HepG2 (cell line): ENCODE measurements around the gene GLB1L3. TPM values are rescaled to one million over a fixed set of nuclear protein-coding genes. Genes with fewer than 3 reads are reported as not detected.

Experiments used
- ATAC-seq: fragments of 200-7000 bp; cut with Tn5 transposase; 3 replicates; pipeline ENCODE4 v1.9.1; 2020; ENCODE audit warnings: mild to moderate bottlenecking, moderate library complexity
- BruUV-seq: library from RNA; stranded (reverse); fragments of 400-500 nt; replicated peaks from 2 replicates; lab custom pipeline; 2021; lab: Mats Ljungman, UMichigan
- CTCF ChIA-PET: fragments of 300-600 bp; formaldehyde crosslinking; extraction: SDS; loops from one replicate; lab custom pipeline; 2021; ENCODE audit warnings: low total read pairs, inconsistent platforms, low intra/inter-chr PET ratio; lab: Yijun Ruan, JAX
- POLR2A ChIA-PET: fragments of 350-600 bp; sonication (Branson Sonifier 250); formaldehyde crosslinking; loops from one replicate; lab custom pipeline; 2020; ENCODE audit warnings: antibody characterized with exemption, inconsistent platforms; lab: Yijun Ruan, JAX
- DNase-seq: peaks from one replicate; pipeline ENCODE4 v3.0.0-alpha.2; 2015; ENCODE audit warnings: low spot score
- FAIRE-seq: peaks from 3 replicates; lab custom pipeline; 2011; peaks lifted over from hg19 to GRCh38; lab: Jason Lieb, UNC
- H2AFZ ChIP-seq: one replicate; pipeline ENCODE4 v1.6.1; 2011; ENCODE audit warnings: low read length, inconsistent platforms
- H3K27ac ChIP-seq: fragments of 300-600 bp; 3 replicates; pipeline ENCODE4 v1.8.0; 2011; ENCODE audit warnings: mixed run types, mild to moderate bottlenecking, mixed read lengths, low read length, inconsistent platforms; ENCODE audit not compliant: insufficient read depth; ENCODE audit errors: extremely low read length
- H3K27me3 ChIP-seq, 2 experiments: fragments of 200-600 bp in 1 of 2; 2 replicates in 1 of 2; 3 replicates in 1 of 2; pipeline versions ENCODE4 v1.6.0 to v1.8.0; 2011; ENCODE audit warnings: low read length in 2 of 2, mild to moderate bottlenecking in 2 of 2, moderate library complexity in 2 of 2, inconsistent platforms in 1 of 2; ENCODE audit not compliant: insufficient read depth in 2 of 2, control insufficient read depth in 1 of 2
- H3K36me3 ChIP-seq, 2 experiments: fragments of 200-600 bp in 1 of 2; replicated peaks in 1 of 2; 2 replicates in 1 of 2; 3 replicates in 1 of 2; pipeline versions ENCODE4 v1.5.1 to v1.8.0; 2011; ENCODE audit warnings: low read length in 2 of 2, inconsistent platforms in 1 of 2; ENCODE audit not compliant: insufficient read depth in 2 of 2, control insufficient read depth in 1 of 2
- H3K4me1 ChIP-seq: 2 replicates; pipeline ENCODE4 v1.5.1; 2012; ENCODE audit warnings: low read length, inconsistent platforms; ENCODE audit not compliant: insufficient read depth
- H3K4me2 ChIP-seq: 2 replicates; pipeline ENCODE4 v1.6.0; 2011; ENCODE audit warnings: low read depth, low read length, inconsistent platforms
- H3K4me3 ChIP-seq, 3 experiments: fragments of 200-600 bp in 1 of 3; sonication (generic), shearing (Covaris generic) in 1 of 3; replicated peaks in 1 of 3; 2 replicates each; pipeline ENCODE4 v1.5.1; 2011 to 2016; ENCODE audit warnings: low read length in 3 of 3, inconsistent platforms in 2 of 3, low read depth in 2 of 3, mild to moderate bottlenecking in 2 of 3, control low read depth in 1 of 3, mixed read lengths in 1 of 3; ENCODE audit not compliant: insufficient read depth in 1 of 3
- H3K79me2 ChIP-seq: one replicate; pipeline ENCODE4 v1.6.1; 2011; ENCODE audit warnings: low read length, inconsistent platforms; ENCODE audit not compliant: insufficient read depth
- H3K9ac ChIP-seq: 2 replicates; pipeline ENCODE4 v1.6.0; 2011; ENCODE audit warnings: mild to moderate bottlenecking, low read depth, low read length, inconsistent platforms; ENCODE audit not compliant: insufficient read depth
- H3K9me3 ChIP-seq: 2 replicates; pipeline ENCODE4 v1.5.1; 2012; ENCODE audit warnings: mild to moderate bottlenecking, low read length
- H4K20me1 ChIP-seq: 2 replicates; pipeline ENCODE4 v1.6.0; 2011; ENCODE audit warnings: inconsistent platforms, mild to moderate bottlenecking, low read length, moderate library complexity; ENCODE audit not compliant: insufficient read depth
- ARNT ChIP-seq: fragments of 450-650 bp; IDR thresholded peaks from 2 replicates; pipeline ENCODE4 v1.6.1; 2017
- HNF4G ChIP-seq, 2 experiments: sonication (generic) in 1 of 2; formaldehyde crosslinking in 1 of 2; IDR thresholded peaks; 2 replicates each; pipeline versions ENCODE4 v1.4.0 to v1.6.1; 2011 to 2020; ENCODE audit warnings: borderline replicate concordance in 2 of 2, low read depth in 2 of 2, mild to moderate bottlenecking in 2 of 2, low read length in 1 of 2, missing genetic modification reagents in 1 of 2, moderate library complexity in 1 of 2
- NFIB ChIP-seq: sonication (generic); formaldehyde crosslinking; IDR thresholded peaks from 2 replicates; pipeline ENCODE4 v1.9.0; 2021; ENCODE audit warnings: missing genetic modification reagents, mild to moderate bottlenecking, borderline replicate concordance
- NRL ChIP-seq: sonication (generic); formaldehyde crosslinking; IDR thresholded peaks from 2 replicates; pipeline ENCODE4 v1.5.0; 2020; ENCODE audit warnings: missing genetic modification reagents, mild to moderate bottlenecking, moderate library complexity, borderline replicate concordance
- SIX1 ChIP-seq: sonication (generic); formaldehyde crosslinking; IDR thresholded peaks from 2 replicates; pipeline ENCODE4 v1.4.0; 2020; ENCODE audit warnings: missing genetic modification reagents, borderline replicate concordance
- SP2 ChIP-seq: sonication (generic); formaldehyde crosslinking; IDR thresholded peaks from 2 replicates; pipeline ENCODE4 v1.5.1; 2020; ENCODE audit warnings: mild to moderate bottlenecking, missing genetic modification reagents
- ZNF446 ChIP-seq: sonication (generic); formaldehyde crosslinking; IDR thresholded peaks from 2 replicates; pipeline ENCODE4 v1.5.0; 2020; ENCODE audit warnings: mild to moderate bottlenecking, missing genetic modification reagents
- ZNF691 ChIP-seq: sonication (generic); formaldehyde crosslinking; IDR thresholded peaks from 2 replicates; pipeline ENCODE4 v1.4.0; 2020; ENCODE audit warnings: missing genetic modification reagents, low read depth, mild to moderate bottlenecking, borderline replicate concordance
- ZSCAN31 ChIP-seq: sonication (generic); formaldehyde crosslinking; IDR thresholded peaks from 2 replicates; pipeline ENCODE4 v1.5.0; 2020; ENCODE audit warnings: low read depth, mild to moderate bottlenecking, missing genetic modification reagents
- whole genome bisulfite sequencing: methylation state at CpG from one replicate; pipeline ENCODE4 v1.1.6; 2017; ENCODE audit warnings: low lambda C conversion rate; 5-methylcytosine and 5-hydroxymethylcytosine counted together
- in situ Hi-C: cut with HindIII; loops from 2 replicates; pipeline ENCODE4 v1.10.0; 2017; ENCODE audit warnings: low pct_unique_long_range_greater_than_20kb; ENCODE audit not compliant: extremely low pct_ligation_motif_present
- intact Hi-C: fragments of 100-400 bp; cut with micrococcal nuclease; formaldehyde crosslinking; loops from one replicate; pipeline ENCODE4 v1.10.0; 2022; ENCODE audit not compliant: unreplicated experiment
- polyA plus RNA-seq, 8 experiments: library from polyadenylated mRNA; depleted of rRNA in 3 of 8; stranded (reverse) in 7 of 8; unstranded in 1 of 8; fragments of >200 nt; fragmentation: Illumina TruSeq in 4 of 8; extraction: Trizol in 4 of 8; gene quantifications; 2 replicates each; pipeline versions ENCODE4 v1.2.1 to v1.2.3, GENCODE V29; 2011 to 2016; ENCODE audit warnings: low read depth in 4 of 8, missing spikeins in 1 of 8, mixed read lengths in 1 of 8; ENCODE audit not compliant: insufficient read depth in 1 of 8
- total RNA-seq, 5 experiments: library from RNA; depleted of rRNA; stranded (reverse); fragments of >200 nt; fragmentation: Illumina TruSeq; extraction: Trizol; gene quantifications; 2 replicates each; pipeline ENCODE4 v1.2.3, GENCODE V29; 2016; ENCODE audit warnings: low read depth in 1 of 5
- TF ChIP-seq, protein P1 (sequence below): sonication (generic); formaldehyde crosslinking; IDR thresholded peaks from 2 replicates; pipeline ENCODE4 v1.8.0; 2023; ENCODE audit warnings: mild to moderate bottlenecking, missing genetic modification reagents
- TF ChIP-seq, protein P2 (sequence below): IDR thresholded peaks from 2 replicates; pipeline ENCODE4 v1.6.1; 2016; ENCODE audit warnings: low read depth, borderline replicate concordance

Gene GLB1L3
- total and polyA plus RNA-seq, 2 of the 13 experiments (the other 11 are each of a cell fraction or from before 2014, with no cell fraction given), result not detected

GRCh38 chr11:134346101-134346975 is 70.2 kb downstream of the GLB1L3 start:
- H3K4me2 ChIP-seq, result no peak overlapping the region
- WGBS, result 49% methylated on average over 19 of the region's 22 CpGs
- CTCF ChIA-PET, result no interaction called here
- TF ChIP-seq ARNT, result no peak
- TF ChIP-seq HNF4G (IDR thresholded peaks at IDR 0.05; ENCODE audit: borderline replicate concordance, low read depth, low read length), result no peak
- TF ChIP-seq HNF4G (CRISPR knock-in tag; IDR thresholded peaks at IDR 0.05; ENCODE audit: borderline replicate concordance, low read depth), result no peak
- no peak for TF ChIP-seq SP2 (CRISPR knock-in tag)
- no peak for TF ChIP-seq ZNF446
- no peak for TF ChIP-seq ZSCAN31
- TF ChIP-seq, protein P1, sequence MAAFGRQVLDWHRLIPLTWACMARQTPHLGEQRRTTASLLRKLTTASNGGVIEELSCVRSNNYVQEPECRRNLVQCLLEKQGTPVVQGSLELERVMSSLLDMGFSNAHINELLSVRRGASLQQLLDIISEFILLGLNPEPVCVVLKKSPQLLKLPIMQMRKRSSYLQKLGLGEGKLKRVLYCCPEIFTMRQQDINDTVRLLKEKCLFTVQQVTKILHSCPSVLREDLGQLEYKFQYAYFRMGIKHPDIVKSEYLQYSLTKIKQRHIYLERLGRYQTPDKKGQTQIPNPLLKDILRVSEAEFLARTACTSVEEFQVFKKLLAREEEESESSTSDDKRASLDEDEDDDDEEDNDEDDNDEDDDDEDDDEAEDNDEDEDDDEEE (CRISPR knock-in tag), result no peak
- TF ChIP-seq SIX1 (CRISPR knock-in tag), result no peak
- TF ChIP-seq, protein P2, sequence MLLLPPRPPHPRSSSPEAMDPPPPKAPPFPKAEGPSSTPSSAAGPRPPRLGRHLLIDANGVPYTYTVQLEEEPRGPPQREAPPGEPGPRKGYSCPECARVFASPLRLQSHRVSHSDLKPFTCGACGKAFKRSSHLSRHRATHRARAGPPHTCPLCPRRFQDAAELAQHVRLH (CRISPR knock-in tag), result no peak
- no peak for TF ChIP-seq ZNF691 (CRISPR knock-in tag)
- no peak for TF ChIP-seq NRL (CRISPR knock-in tag)
- no peak for TF ChIP-seq NFIB
- no peak overlapping the region for H3K9ac ChIP-seq
- no peaks in the 10 kb centered on the region for H3K36me3 ChIP-seq
- in situ Hi-C loops (no loop called here), intact Hi-C loops (no loop called here)
- no peak overlapping the region for H3K4me3 ChIP-seq
- no peak overlapping the region for H2AFZ ChIP-seq
- POLR2A ChIA-PET, result no interaction called here
- H3K4me1 ChIP-seq, result no peaks in the 10 kb centered on the region
- H3K27ac ChIP-seq, result no peak overlapping the region
- H3K27me3 ChIP-seq, result peaks cover 2 to 51% of the 10 kb centered on the region in 2 experiments; a peak in 4 of 5 replicates
- BruUV-seq, result no TSS peak
- no peak for FAIRE-seq
- no peaks in the 10 kb centered on the region for H3K9me3 ChIP-seq
- no peaks in the 10 kb centered on the region for H4K20me1 ChIP-seq
- no peak for ATAC-seq
- DNase-seq, result no peak
- no peaks in the 10 kb centered on the region for H3K79me2 ChIP-seq
